PC-3 (cell line): ENCODE results near the gene UQCRQ.

Experiments used
- EZH2 ChIP-seq: fragments of 300-600 bp; sonication (generic); IDR thresholded peaks from one replicate; pipeline ENCODE4 v1.6.1; 2017; ENCODE audit warnings: antibody characterized with exemption, mild to moderate bottlenecking, low read length; ENCODE audit not compliant: unreplicated experiment
- EZH2phosphoT487 ChIP-seq: fragments of 300-600 bp; sonication (generic); IDR thresholded peaks from 2 replicates; pipeline ENCODE4 v1.6.1; 2018; ENCODE audit warnings: mild to moderate bottlenecking, antibody characterized with exemption, low read length, borderline replicate concordance
- TF ChIP-seq, protein P1 (sequence below): fragments of 300-600 bp; sonication (generic); conservative IDR thresholded peaks from 2 replicates; pipeline ENCODE4 v1.5.1; 2017; ENCODE audit warnings: antibody characterized with exemption, low read depth, mild to moderate bottlenecking, low read length

- TF ChIP-seq, protein P1, sequence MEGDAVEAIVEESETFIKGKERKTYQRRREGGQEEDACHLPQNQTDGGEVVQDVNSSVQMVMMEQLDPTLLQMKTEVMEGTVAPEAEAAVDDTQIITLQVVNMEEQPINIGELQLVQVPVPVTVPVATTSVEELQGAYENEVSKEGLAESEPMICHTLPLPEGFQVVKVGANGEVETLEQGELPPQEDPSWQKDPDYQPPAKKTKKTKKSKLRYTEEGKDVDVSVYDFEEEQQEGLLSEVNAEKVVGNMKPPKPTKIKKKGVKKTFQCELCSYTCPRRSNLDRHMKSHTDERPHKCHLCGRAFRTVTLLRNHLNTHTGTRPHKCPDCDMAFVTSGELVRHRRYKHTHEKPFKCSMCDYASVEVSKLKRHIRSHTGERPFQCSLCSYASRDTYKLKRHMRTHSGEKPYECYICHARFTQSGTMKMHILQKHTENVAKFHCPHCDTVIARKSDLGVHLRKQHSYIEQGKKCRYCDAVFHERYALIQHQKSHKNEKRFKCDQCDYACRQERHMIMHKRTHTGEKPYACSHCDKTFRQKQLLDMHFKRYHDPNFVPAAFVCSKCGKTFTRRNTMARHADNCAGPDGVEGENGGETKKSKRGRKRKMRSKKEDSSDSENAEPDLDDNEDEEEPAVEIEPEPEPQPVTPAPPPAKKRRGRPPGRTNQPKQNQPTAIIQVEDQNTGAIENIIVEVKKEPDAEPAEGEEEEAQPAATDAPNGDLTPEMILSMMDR, result no peak
- TF ChIP-seq EZH2 (no peak), EZH2phosphoT487 (no peak)
These were observed 24.4 kb downstream of the UQCRQ start for GRCh38 chr5:132890817-132891216.
